DND-41 (cell line): ENCODE data around the gene DUSP15.
"Not testable (repeated sequence)": the region's sequence is repeated elsewhere in the genome, so short reads cannot be mapped to it uniquely, and the experiment has no call there.

Experiments used
- ATAC-seq: fragments of 200-7000 bp; cut with Tn5 transposase; 3 replicates; pipeline ENCODE4 v1.9.1; 2021; ENCODE audit warnings: low read depth; ENCODE audit not compliant: insufficient read depth
- DNase-seq: peaks from one replicate; pipeline ENCODE4 v3.0.0-alpha.2; 2020
- H2AFZ ChIP-seq: 2 replicates; pipeline ENCODE4 v1.6.0; 2012; ENCODE audit warnings: low read depth, low read length
- H3K27ac ChIP-seq: 2 replicates; pipeline ENCODE4 v1.5.1; 2012; ENCODE audit warnings: low read length, inconsistent platforms
- H3K27me3 ChIP-seq: fragments of 200-600 bp; sonication (generic); 2 replicates; pipeline ENCODE4 v1.6.0; 2012; ENCODE audit warnings: low read length, mild to moderate bottlenecking, inconsistent platforms; ENCODE audit not compliant: insufficient read depth, poor library complexity
- H3K36me3 ChIP-seq: 2 replicates; pipeline ENCODE4 v1.5.1; 2012; ENCODE audit warnings: low read length, inconsistent platforms; ENCODE audit not compliant: insufficient read depth
- H3K4me1 ChIP-seq: 2 replicates; pipeline ENCODE4 v1.5.1; 2012; ENCODE audit warnings: mild to moderate bottlenecking, low read length; ENCODE audit not compliant: insufficient read depth
- H3K4me2 ChIP-seq: 2 replicates; pipeline ENCODE4 v1.6.0; 2012; ENCODE audit warnings: mild to moderate bottlenecking, moderate library complexity, low read length, inconsistent platforms; ENCODE audit not compliant: insufficient read depth
- H3K4me3 ChIP-seq, 2 experiments: fragments of 200-600 bp in 1 of 2; shearing (Covaris generic) in 1 of 2; 2 replicates each; pipeline ENCODE4 v1.5.1; 2012 to 2016; ENCODE audit warnings: inconsistent platforms in 2 of 2, low read length in 2 of 2, mild to moderate bottlenecking in 2 of 2, low read depth in 1 of 2, moderate library complexity in 1 of 2
- H3K79me2 ChIP-seq: 2 replicates; pipeline ENCODE4 v1.6.0; 2012; ENCODE audit warnings: low read length, inconsistent platforms; ENCODE audit not compliant: insufficient read depth
- H3K9ac ChIP-seq: 2 replicates; pipeline ENCODE4 v1.6.0; 2012; ENCODE audit warnings: low read depth, mild to moderate bottlenecking, inconsistent platforms, low read length, moderate library complexity
- H3K9me3 ChIP-seq: 2 replicates; pipeline ENCODE4 v1.5.1; 2012; ENCODE audit warnings: low read length, moderate library complexity, mild to moderate bottlenecking, inconsistent platforms; ENCODE audit not compliant: insufficient read depth, severe bottlenecking
- H4K20me1 ChIP-seq: 2 replicates; pipeline ENCODE4 v1.6.0; 2012; ENCODE audit warnings: low read length; ENCODE audit not compliant: insufficient read depth
- EZH2 ChIP-seq: IDR thresholded peaks from 3 replicates; pipeline ENCODE4 v1.6.1; 2012; ENCODE audit warnings: borderline replicate concordance, low read depth, mild to moderate bottlenecking, moderate library complexity, low read length, inconsistent platforms; ENCODE audit not compliant: severe bottlenecking
- TF ChIP-seq, protein P1 (sequence below): IDR thresholded peaks from 2 replicates; pipeline ENCODE4 v1.5.1; 2012; ENCODE audit warnings: borderline replicate concordance, low read length, moderate library complexity, mild to moderate bottlenecking; ENCODE audit not compliant: poor library complexity, severe bottlenecking; ENCODE audit errors: extremely low read depth

The DUSP15 gene, protein sequence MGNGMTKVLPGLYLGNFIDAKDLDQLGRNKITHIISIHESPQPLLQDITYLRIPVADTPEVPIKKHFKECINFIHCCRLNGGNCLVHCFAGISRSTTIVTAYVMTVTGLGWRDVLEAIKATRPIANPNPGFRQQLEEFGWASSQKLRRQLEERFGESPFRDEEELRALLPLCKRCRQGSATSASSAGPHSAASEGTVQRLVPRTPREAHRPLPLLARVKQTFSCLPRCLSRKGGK

DNA sequence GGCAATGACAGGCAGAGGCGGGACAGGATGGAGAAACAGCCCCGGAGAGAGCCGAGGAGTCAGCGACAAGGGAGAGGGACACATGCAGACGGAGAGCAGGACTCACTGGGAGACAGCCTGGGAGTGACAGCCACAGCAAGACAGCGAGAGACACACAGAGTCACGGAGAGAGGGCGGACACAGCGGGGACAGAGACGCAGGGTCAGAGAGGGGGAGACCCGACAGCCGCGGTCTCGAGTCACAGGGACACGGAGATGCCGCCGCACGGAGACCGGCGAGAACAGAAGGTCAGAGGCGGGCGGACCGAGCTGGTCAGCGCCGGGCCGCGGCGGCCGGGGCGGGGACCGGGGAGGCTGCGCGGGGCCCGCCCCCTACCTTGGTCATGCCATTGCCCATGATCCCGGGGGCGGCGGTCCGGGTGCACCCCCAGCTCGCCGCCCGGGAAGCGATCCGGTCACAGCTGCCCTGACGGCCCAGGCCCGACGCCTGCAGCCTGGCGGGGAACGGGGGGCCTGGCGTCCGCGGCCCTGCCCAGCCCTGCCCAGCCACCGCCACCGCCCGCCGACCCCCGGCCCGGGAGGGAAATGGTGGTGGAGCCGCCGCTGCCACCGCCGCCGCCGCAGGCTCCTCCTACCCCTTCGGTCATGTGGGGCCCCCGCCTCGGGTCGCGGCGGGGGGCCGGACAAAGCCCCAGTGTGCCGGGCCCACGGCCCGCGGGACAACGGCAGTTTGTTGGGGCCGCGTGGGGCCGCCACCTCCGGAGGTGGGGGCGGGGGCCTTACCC is at the start of gene DUSP15, which contains the start of gene TTLL9:
Gene DUSP15, minus strand, starts transcription at position 586 of the 784 bp plus-strand sequence. Its CDS starts 190 bp downstream, at position 396.
Gene TTLL9, plus strand, starts transcription at position 693 of the 784 bp plus-strand sequence. CDS start 493 bp downstream, outside the sequence.
- no peaks in the 10 kb centered on the region for H3K27me3 ChIP-seq
- H3K79me2 ChIP-seq = no peaks in the 10 kb centered on the region
- TF ChIP-seq, protein P1, sequence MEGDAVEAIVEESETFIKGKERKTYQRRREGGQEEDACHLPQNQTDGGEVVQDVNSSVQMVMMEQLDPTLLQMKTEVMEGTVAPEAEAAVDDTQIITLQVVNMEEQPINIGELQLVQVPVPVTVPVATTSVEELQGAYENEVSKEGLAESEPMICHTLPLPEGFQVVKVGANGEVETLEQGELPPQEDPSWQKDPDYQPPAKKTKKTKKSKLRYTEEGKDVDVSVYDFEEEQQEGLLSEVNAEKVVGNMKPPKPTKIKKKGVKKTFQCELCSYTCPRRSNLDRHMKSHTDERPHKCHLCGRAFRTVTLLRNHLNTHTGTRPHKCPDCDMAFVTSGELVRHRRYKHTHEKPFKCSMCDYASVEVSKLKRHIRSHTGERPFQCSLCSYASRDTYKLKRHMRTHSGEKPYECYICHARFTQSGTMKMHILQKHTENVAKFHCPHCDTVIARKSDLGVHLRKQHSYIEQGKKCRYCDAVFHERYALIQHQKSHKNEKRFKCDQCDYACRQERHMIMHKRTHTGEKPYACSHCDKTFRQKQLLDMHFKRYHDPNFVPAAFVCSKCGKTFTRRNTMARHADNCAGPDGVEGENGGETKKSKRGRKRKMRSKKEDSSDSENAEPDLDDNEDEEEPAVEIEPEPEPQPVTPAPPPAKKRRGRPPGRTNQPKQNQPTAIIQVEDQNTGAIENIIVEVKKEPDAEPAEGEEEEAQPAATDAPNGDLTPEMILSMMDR = no peak
- TF ChIP-seq EZH2 = no peak
- H3K4me2 ChIP-seq = no peak within 1 kb of the TSS
- no peak within 1 kb of the TSS for H3K4me3 ChIP-seq
- no peak within 1 kb of the TSS for H3K9ac ChIP-seq
- H2AFZ ChIP-seq = no peak within 1 kb of the TSS
- DNase-seq = no peak
- no peaks in the 10 kb centered on the region for H3K9me3 ChIP-seq
- no peaks in the 10 kb centered on the region for H3K4me1 ChIP-seq
- no peaks in the 10 kb centered on the region for H4K20me1 ChIP-seq
- ATAC-seq = no peak
- H3K27ac ChIP-seq = no peak within 1 kb of the TSS
- H3K36me3 ChIP-seq = no peaks in the 10 kb centered on the region

DNA sequence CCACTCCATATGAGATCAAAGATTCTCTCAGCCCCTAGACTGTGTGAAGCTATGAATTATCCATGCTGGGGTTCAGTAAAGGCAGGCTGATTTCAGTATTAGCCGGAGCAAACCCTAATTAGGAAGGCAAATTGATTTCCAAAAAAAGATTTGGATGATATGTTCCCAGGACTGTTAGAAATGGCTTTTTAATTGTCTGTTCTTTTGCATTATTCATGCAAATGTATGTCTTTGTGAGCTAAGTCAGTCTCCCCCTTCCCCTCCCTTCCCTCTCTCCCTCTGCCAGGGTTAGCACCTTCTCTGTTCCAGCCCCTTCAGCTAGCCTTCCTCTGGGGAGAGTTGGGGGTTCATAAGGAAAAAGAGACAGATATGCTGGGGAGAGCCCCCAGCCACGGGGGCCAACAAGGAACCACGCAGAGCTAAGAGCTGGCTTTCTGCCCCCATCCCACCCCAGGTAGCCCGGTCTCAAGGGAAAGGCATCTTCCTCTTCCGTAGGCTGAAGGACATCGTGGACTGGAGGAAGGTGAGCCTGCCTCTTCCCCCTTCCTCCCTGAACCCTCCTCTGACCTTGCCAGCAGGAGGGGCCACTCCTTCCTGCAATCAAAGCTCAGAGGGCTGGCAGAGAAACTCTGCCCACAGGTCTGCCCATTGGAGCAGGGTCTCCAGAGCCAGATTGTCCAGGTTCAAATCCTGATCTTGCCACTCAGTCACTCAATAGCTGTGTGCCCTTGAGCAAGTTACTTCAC is 49.3 kb upstream of the DUSP15 start:
- H3K27me3 ChIP-seq = peaks cover 3% of the 10 kb centered on the region
- ATAC-seq = no peak
- no peak for DNase-seq
- no peak overlapping the region for H3K4me2 ChIP-seq
- H3K27ac ChIP-seq = no peak overlapping the region
- H3K36me3 ChIP-seq = no peaks in the 10 kb centered on the region
- H3K4me1 ChIP-seq = no peaks in the 10 kb centered on the region
- no peaks in the 10 kb centered on the region for H3K79me2 ChIP-seq
- no peaks in the 10 kb centered on the region for H3K9me3 ChIP-seq
- no peak overlapping the region for H3K4me3 ChIP-seq
- TF ChIP-seq, protein P1 = no peak
- no peak for TF ChIP-seq EZH2
- H3K9ac ChIP-seq = no peak overlapping the region
- H4K20me1 ChIP-seq = peaks cover 6% of the 10 kb centered on the region; the same call in 1 of the 2 replicates
- no peak overlapping the region for H2AFZ ChIP-seq

DNA sequence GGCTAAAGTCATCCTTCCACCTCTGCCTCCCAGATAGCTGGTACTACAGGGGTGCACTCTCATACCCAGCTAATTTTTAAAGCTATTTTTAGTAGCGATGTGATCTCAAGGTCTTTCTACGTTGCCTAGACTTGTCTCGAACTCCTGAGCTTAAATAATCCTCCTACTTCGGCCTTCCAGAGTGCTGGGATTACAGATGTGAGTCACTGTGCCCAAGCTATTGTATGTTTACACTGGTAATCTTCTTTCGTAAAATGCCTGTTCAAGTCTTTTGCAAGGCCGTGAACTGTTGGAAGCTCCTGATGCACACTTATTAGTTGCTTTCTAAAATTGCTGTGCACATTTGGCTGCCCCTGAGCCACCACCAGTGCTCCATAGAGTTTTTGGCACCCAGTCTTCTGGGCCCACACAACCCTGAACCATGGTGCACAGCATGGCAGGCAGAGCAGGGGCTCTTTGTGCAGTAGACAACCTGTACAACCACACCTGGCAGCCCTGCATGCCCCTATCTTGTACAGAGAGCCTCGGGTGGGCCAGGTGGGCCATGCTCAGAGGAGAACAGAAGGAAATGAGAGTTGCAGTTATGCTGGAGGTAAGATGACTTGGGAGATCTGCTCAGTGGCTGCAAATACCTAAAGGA is 48.3 kb upstream of the DUSP15 start:
- H3K27me3 ChIP-seq = peaks cover 3% of the 10 kb centered on the region
- H2AFZ ChIP-seq = no peak overlapping the region
- no peak for DNase-seq
- ATAC-seq = no peak
- H3K9me3 ChIP-seq = no peaks in the 10 kb centered on the region
- TF ChIP-seq, protein P1 = no peak
- TF ChIP-seq EZH2 = no peak
- H4K20me1 ChIP-seq = peaks cover 4% of the 10 kb centered on the region; the same call in 1 of the 2 replicates
- no peaks in the 10 kb centered on the region for H3K36me3 ChIP-seq
- H3K79me2 ChIP-seq = no peaks in the 10 kb centered on the region
- H3K4me2 ChIP-seq = no peak overlapping the region
- H3K27ac ChIP-seq = no peak overlapping the region
- no peak overlapping the region for H3K9ac ChIP-seq
- no peak overlapping the region for H3K4me3 ChIP-seq
- H3K4me1 ChIP-seq = no peaks in the 10 kb centered on the region

DNA sequence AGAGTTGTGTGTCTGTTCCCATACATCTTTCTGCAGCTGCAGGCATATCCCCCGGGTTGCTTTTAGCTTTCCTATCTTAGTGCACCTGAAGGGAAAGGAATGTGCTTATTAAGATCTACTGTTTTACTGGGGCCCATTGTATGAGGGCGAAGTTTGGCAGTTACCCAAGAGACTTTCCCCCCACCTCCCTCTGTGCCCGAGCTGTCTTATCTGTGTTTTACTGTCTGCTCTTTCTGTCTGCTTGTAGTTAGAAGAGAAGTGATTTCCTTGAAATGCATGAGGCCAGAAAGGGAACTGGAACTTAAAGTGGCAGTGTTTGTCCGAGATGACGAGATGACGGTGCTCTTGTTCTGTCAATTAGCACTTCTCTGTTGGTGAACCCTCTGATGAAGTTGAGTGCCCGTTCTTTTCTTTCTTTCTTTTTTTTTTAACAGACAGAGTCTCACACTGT is 47.7 kb upstream of the DUSP15 start:
- H4K20me1 ChIP-seq, H3K4me3 ChIP-seq, H3K27ac ChIP-seq, H3K36me3 ChIP-seq, H3K27me3 ChIP-seq, DNase-seq, H3K9me3 ChIP-seq, H3K79me2 ChIP-seq, ATAC-seq, H3K4me2 ChIP-seq, H3K4me1 ChIP-seq, H3K9ac ChIP-seq, H2AFZ ChIP-seq: not testable (repeated sequence)
